OCI-LY3 (cell line): ENCODE results near the gene MYPN.
"Not testable (repeated sequence)": the region's sequence is repeated elsewhere in the genome, so short reads cannot be mapped to it uniquely, and the experiment has no call there.

Source experiments
- H2AFZ ChIP-seq: fragments of 200-600, 300-600 bp; shearing (Covaris generic); 2 replicates; pipeline ENCODE4 v1.6.0; 2014; ENCODE audit warnings: antibody characterized with exemption, low read depth, low read length
- H3K27ac ChIP-seq: fragments of 200-600, 300-600 bp; sonication (generic); 2 replicates; pipeline ENCODE4 v1.5.1; 2014; ENCODE audit warnings: mild to moderate bottlenecking, low read length, moderate library complexity, mixed read lengths
- H3K27me3 ChIP-seq: fragments of 200-600, 300-600 bp; sonication (generic); 2 replicates; pipeline ENCODE4 v1.6.1; 2014; ENCODE audit warnings: low read depth, low read length, mixed read lengths
- H3K36me3 ChIP-seq: fragments of 200-600, 300-600 bp; sonication (generic); replicated peaks from 2 replicates; pipeline ENCODE3; 2014; ENCODE audit warnings: low read depth, low read length, mixed read lengths
- H3K4me1 ChIP-seq: fragments of 300-600, 200-600 bp; sonication (generic); 2 replicates; pipeline ENCODE4 v1.6.1; 2014; ENCODE audit warnings: low read length, mixed read lengths
- H3K4me2 ChIP-seq: fragments of 200-600, 300-600 bp; sonication (generic); 2 replicates; pipeline ENCODE4 v1.6.1; 2014; ENCODE audit warnings: low read length, mixed read lengths
- H3K4me3 ChIP-seq: fragments of 300-600, 200-600 bp; sonication (generic); 2 replicates; pipeline ENCODE4 v1.5.1; 2014; ENCODE audit warnings: antibody characterized with exemption, mild to moderate bottlenecking, low read length, moderate library complexity
- H3K79me2 ChIP-seq: fragments of 300-600, 200-600 bp; shearing (Covaris generic); 2 replicates; pipeline ENCODE4 v1.6.1; 2014; ENCODE audit warnings: mild to moderate bottlenecking, low read length, mixed read lengths
- H3K9ac ChIP-seq: fragments of 300-600, 200-600 bp; shearing (Covaris generic); 2 replicates; pipeline ENCODE4 v1.6.0; 2014; ENCODE audit warnings: mild to moderate bottlenecking, low read length, moderate library complexity
- H3K9me3 ChIP-seq: fragments of 200-600, 300-600 bp; shearing (Covaris generic); 2 replicates; pipeline ENCODE4 v1.6.1; 2014; ENCODE audit warnings: low read length, mixed read lengths; ENCODE audit not compliant: insufficient read depth
- H4K20me1 ChIP-seq: fragments of 200-600, 300-600 bp; sonication (generic); 2 replicates; pipeline ENCODE4 v1.6.1; 2016; ENCODE audit warnings: low read length, mixed read lengths; ENCODE audit not compliant: insufficient read depth
- CTCF ChIP-seq: fragments of 200-600, 300-600 bp; sonication (generic); IDR thresholded peaks from 2 replicates; pipeline ENCODE4 v1.5.1; 2014; ENCODE audit warnings: antibody characterized with exemption, low read length, low read depth
- EZH2phosphoT487 ChIP-seq: fragments of 200-600 bp; shearing (Covaris generic); IDR thresholded peaks from 2 replicates; pipeline ENCODE4 v1.6.1; 2018; ENCODE audit warnings: antibody characterized with exemption, mixed run types, low read depth

Gene MYPN

GRCh38 chr10:68188835-68189234 is 79.5 kb downstream of the MYPN start:
- no peaks in the 10 kb centered on the region for H3K79me2 ChIP-seq
- H3K36me3 ChIP-seq, result no peaks in the 10 kb centered on the region
- no peak overlapping the region for H2AFZ ChIP-seq
- no peaks in the 10 kb centered on the region for H3K9me3 ChIP-seq
- no peaks in the 10 kb centered on the region for H3K4me1 ChIP-seq
- no peak for TF ChIP-seq EZH2phosphoT487
- TF ChIP-seq CTCF, result no peak
- H3K27ac ChIP-seq, result no peak overlapping the region
- no peaks in the 10 kb centered on the region for H3K27me3 ChIP-seq
- no peak overlapping the region for H3K4me3 ChIP-seq
- no peaks in the 10 kb centered on the region for H4K20me1 ChIP-seq
- no peak overlapping the region for H3K9ac ChIP-seq
- H3K4me2 ChIP-seq, result no peak overlapping the region

GRCh38 chr10:68192113-68192512 is 82.8 kb downstream of the MYPN start:
- no peaks in the 10 kb centered on the region for H3K9me3 ChIP-seq
- TF ChIP-seq EZH2phosphoT487 (no peak), CTCF (no peak)
- no peak overlapping the region for H2AFZ ChIP-seq
- no peaks in the 10 kb centered on the region for H3K79me2 ChIP-seq
- no peak overlapping the region for H3K4me3 ChIP-seq
- no peaks in the 10 kb centered on the region for H3K4me1 ChIP-seq
- H4K20me1 ChIP-seq, result no peaks in the 10 kb centered on the region
- no peaks in the 10 kb centered on the region for H3K27me3 ChIP-seq
- H3K4me2 ChIP-seq, result no peak overlapping the region
- H3K9ac ChIP-seq, result no peak overlapping the region
- no peaks in the 10 kb centered on the region for H3K36me3 ChIP-seq
- no peak overlapping the region for H3K27ac ChIP-seq

DNA sequence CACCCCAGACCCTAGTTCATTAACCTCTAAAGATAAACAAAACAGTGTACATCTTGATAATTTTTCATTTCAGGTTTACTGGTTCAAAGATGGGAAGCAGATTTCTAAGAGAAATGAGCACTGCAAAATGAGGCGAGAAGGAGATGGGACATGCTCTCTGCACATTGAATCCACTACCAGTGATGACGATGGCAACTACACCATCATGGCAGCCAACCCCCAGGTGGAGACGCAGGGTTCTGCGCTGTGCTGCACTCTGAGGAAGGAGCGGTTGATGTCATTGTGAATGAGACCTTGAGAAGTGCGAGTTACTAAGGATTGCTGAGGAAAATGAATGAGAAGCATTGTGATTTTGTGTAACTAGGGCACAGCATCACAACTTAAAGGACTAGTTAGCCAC is 85.0 kb downstream of the MYPN start:
- no peak for TF ChIP-seq CTCF
- TF ChIP-seq EZH2phosphoT487, result no peak
- H3K9ac ChIP-seq, result no peak overlapping the region
- H3K4me1 ChIP-seq, result no peaks in the 10 kb centered on the region
- no peaks in the 10 kb centered on the region for H3K36me3 ChIP-seq
- no peak overlapping the region for H2AFZ ChIP-seq
- H3K4me3 ChIP-seq, result no peak overlapping the region
- no peaks in the 10 kb centered on the region for H3K27me3 ChIP-seq
- H3K79me2 ChIP-seq, result no peaks in the 10 kb centered on the region
- no peak overlapping the region for H3K27ac ChIP-seq
- no peak overlapping the region for H3K4me2 ChIP-seq
- H4K20me1 ChIP-seq, result no peaks in the 10 kb centered on the region
- H3K9me3 ChIP-seq, result no peaks in the 10 kb centered on the region

GRCh38 chr10:68195776-68196175 is 86.5 kb downstream of the MYPN start:
- H3K4me2 ChIP-seq, H2AFZ ChIP-seq, H3K9ac ChIP-seq, H3K27me3 ChIP-seq, H3K4me3 ChIP-seq, H3K4me1 ChIP-seq, H3K27ac ChIP-seq, H3K36me3 ChIP-seq, H3K9me3 ChIP-seq, H3K79me2 ChIP-seq, H4K20me1 ChIP-seq: not testable (repeated sequence)

- Histone ChIP-seq H3K4me1 (no peaks in the 10 kb centered on the region), H3K36me3 (no peaks in the 10 kb centered on the region), H3K79me2 (no peaks in the 10 kb centered on the region), H4K20me1 (no peaks in the 10 kb centered on the region), H3K27me3 (no peaks in the 10 kb centered on the region), H2AFZ (no peak overlapping the region), H3K4me3 (no peak overlapping the region), H3K9me3 (no peaks in the 10 kb centered on the region), H3K4me2 (no peak overlapping the region), H3K27ac (no peak overlapping the region), H3K9ac (no peak overlapping the region)
- TF ChIP-seq CTCF, result no peak
- TF ChIP-seq EZH2phosphoT487, result no peak
These were observed 87.4 kb downstream of the MYPN start for GRCh38 chr10:68196701-68197100.
